Measurements from ENCODE around the gene POLR2E.

DNA sequence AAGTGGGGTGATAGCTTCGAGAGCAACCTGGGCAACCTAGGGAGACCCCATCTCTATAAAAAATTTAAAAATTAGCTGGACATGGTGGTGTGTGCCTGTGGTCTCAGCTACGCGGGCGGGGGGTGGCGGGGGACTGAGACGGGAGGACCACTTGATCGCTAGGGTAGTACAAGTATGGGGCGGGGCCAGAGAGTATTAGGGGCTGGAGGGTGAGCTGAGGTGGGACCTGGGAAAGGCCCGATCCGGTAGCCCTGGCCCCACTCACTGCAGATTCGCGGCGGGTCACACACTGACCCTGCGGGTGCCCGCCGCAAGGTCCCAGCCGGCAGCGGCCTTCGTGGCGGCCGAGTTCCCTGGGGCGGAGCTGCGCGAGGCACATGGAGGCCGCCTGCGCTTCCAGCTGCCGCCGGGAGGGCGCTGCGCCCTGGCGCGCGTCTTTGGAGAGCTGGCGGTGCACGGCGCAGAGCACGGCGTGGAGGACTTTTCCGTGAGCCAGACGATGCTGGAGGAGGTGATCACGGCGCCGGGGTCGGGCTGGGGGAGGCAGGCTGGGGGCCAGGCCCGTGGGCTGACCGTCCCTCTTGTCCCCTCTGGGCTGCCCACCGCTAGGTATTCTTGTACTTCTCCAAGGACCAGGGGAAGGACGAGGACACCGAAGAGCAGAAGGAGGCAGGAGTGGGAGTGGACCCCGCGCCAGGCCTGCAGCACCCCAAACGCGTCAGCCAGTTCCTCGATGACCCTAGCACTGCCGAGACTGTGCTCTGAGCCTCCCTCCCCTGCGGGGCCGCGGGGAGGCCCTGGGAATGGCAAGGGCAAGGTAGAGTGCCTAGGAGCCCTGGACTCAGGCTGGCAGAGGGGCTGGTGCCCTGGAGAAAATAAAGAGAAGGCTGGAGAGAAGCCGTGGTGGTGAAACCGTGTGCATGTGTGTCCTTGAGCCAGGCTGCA is 30.2 kb downstream of the POLR2E start:
- no peak for TF ChIP-seq ZSCAN20 (CRISPR knock-in tag; IDR thresholded peaks at IDR 0.05; ENCODE audit: borderline replicate concordance)
- TF ChIP-seq, protein P1, sequence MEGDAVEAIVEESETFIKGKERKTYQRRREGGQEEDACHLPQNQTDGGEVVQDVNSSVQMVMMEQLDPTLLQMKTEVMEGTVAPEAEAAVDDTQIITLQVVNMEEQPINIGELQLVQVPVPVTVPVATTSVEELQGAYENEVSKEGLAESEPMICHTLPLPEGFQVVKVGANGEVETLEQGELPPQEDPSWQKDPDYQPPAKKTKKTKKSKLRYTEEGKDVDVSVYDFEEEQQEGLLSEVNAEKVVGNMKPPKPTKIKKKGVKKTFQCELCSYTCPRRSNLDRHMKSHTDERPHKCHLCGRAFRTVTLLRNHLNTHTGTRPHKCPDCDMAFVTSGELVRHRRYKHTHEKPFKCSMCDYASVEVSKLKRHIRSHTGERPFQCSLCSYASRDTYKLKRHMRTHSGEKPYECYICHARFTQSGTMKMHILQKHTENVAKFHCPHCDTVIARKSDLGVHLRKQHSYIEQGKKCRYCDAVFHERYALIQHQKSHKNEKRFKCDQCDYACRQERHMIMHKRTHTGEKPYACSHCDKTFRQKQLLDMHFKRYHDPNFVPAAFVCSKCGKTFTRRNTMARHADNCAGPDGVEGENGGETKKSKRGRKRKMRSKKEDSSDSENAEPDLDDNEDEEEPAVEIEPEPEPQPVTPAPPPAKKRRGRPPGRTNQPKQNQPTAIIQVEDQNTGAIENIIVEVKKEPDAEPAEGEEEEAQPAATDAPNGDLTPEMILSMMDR (CRISPR knock-in tag; IDR thresholded peaks at IDR 0.05) = peak; percentile 77
